Thoracic aorta (tissue), 2 donors: ENCODE measurements around the gene KRTAP10-6. TPM values are rescaled to one million over a fixed set of nuclear protein-coding genes. Genes with fewer than 3 reads are reported as not detected.
"Not testable (repeated sequence)": the region's sequence is repeated elsewhere in the genome, so short reads cannot be mapped to it uniquely, and the experiment has no call there.

ENCODE experiments used
- ATAC-seq: fragments of 150-250 bp; one replicate; pipeline ENCODE4 v1.8.0; 2017; ENCODE audit warnings: low read depth; ENCODE audit not compliant: insufficient number of reproducible peaks, low FRiP score
- DNase-seq: peaks from one replicate; pipeline ENCODE4 v3.0.0-alpha.2; 2020; ENCODE audit warnings: low spot score
- H3K27ac ChIP-seq, 2 donors: fragments of 200-600 bp; sonication (generic); 1 replicate in 1 of 2; 2 replicates in 1 of 2; pipeline ENCODE4 v1.5.1; 2016; ENCODE audit warnings: mild to moderate bottlenecking in 2 of 2, moderate library complexity in 2 of 2
- H3K27me3 ChIP-seq: fragments of 200-600 bp; sonication (generic); replicated peaks from 2 replicates; pipeline ENCODE4 v1.6.0; 2016; ENCODE audit warnings: mild to moderate bottlenecking; ENCODE audit not compliant: insufficient read depth
- H3K36me3 ChIP-seq: fragments of 200-600 bp; sonication (generic); one replicate; pipeline ENCODE4 v1.5.1; 2016
- H3K4me1 ChIP-seq, 2 donors: fragments of 200-600 bp; sonication (generic); 1 replicate in 1 of 2; 2 replicates in 1 of 2; pipeline versions ENCODE4 v1.5.1 to v1.6.0; 2016; ENCODE audit warnings: low read depth in 2 of 2, mild to moderate bottlenecking in 1 of 2; ENCODE audit not compliant: control insufficient read depth in 1 of 2
- H3K4me3 ChIP-seq: fragments of 200-600 bp; sonication (generic); 2 replicates; pipeline ENCODE4 v1.5.1; 2016; ENCODE audit warnings: mild to moderate bottlenecking
- H3K9me3 ChIP-seq: fragments of 200-600 bp; sonication (generic); 2 replicates; pipeline ENCODE4 v1.5.1; 2016
- total RNA-seq, 2 donors: library from RNA; depleted of rRNA; stranded (reverse); fragments of >200 nt; gene quantifications; one replicate each; pipeline versions ENCODE4 v1.1.0 to v1.2.3, GENCODE V29; 2016
- TF ChIP-seq, protein P1 (sequence below): fragments of 200-600 bp; sonication (generic); IDR thresholded peaks from one replicate; pipeline ENCODE4 v1.5.1; 2019; ENCODE audit warnings: antibody characterized with exemption

KRTAP10-6 gene, protein sequence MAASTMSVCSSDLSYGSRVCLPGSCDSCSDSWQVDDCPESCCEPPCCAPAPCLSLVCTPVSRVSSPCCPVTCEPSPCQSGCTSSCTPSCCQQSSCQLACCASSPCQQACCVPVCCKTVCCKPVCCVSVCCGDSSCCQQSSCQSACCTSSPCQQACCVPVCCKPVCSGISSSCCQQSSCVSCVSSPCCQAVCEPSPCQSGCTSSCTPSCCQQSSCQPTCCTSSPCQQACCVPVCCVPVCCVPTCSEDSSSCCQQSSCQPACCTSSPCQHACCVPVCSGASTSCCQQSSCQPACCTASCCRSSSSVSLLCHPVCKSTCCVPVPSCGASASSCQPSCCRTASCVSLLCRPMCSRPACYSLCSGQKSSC
- not detected for total RNA-seq

DNA sequence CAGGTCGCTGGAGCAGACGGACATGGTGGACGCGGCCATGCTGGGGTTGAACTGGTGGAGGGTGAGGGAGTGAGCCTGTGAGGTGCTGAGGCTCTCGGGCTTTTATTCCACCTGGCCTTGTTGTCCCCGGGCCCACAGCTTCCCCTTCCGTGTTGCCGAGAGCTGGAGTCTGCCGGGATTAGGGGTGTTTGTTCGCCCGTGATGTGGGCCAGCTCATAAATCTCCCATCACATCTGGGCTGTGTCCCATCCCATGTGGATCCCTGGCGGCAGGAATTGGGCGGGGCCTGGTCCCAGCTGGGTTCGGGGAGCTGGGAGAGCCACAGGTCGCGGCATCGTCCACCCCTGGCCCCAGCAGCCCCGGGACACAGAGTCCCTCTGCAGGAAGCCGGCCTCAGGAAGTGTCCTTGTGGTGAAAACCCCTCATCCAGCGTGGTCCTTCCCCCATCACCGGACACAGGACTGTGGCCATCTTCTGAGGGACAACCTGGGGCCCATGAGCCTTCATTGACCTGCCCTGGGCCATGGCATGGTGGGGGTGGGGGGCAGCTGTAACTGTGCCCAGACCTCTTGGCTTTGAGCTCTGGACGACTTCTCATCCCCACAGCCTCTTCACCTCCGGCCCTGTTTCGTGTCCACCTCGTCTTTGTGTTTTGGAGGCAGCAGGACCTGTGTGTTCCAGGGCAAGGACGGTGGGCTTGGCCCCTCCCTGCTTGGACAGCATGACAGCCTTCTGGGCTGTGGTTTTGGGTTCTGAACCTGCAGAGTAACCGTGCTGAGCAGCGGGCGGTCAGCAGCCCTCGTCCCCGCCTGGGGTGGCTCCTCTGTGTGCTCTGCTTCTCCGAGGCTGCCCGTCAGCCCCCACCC is at the start of gene KRTAP10-6:
TSS of gene KRTAP10-6 (minus strand) at position 60 of the 866 bp plus-strand sequence. CDS start at position 39, 21 bp downstream.
- no peaks in the 10 kb centered on the region for H3K36me3 ChIP-seq
- H3K27me3 ChIP-seq: no peaks in the 10 kb centered on the region
- no peaks in the 10 kb centered on the region for H3K4me1 ChIP-seq
- DNase-seq (no peak), ATAC-seq (no peak)
- TF ChIP-seq, protein P1, sequence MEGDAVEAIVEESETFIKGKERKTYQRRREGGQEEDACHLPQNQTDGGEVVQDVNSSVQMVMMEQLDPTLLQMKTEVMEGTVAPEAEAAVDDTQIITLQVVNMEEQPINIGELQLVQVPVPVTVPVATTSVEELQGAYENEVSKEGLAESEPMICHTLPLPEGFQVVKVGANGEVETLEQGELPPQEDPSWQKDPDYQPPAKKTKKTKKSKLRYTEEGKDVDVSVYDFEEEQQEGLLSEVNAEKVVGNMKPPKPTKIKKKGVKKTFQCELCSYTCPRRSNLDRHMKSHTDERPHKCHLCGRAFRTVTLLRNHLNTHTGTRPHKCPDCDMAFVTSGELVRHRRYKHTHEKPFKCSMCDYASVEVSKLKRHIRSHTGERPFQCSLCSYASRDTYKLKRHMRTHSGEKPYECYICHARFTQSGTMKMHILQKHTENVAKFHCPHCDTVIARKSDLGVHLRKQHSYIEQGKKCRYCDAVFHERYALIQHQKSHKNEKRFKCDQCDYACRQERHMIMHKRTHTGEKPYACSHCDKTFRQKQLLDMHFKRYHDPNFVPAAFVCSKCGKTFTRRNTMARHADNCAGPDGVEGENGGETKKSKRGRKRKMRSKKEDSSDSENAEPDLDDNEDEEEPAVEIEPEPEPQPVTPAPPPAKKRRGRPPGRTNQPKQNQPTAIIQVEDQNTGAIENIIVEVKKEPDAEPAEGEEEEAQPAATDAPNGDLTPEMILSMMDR: no peak
- H3K27ac ChIP-seq: no peak within 1 kb of the TSS
- H3K9me3 ChIP-seq: no peaks in the 10 kb centered on the region
- no peak within 1 kb of the TSS for H3K4me3 ChIP-seq

DNA sequence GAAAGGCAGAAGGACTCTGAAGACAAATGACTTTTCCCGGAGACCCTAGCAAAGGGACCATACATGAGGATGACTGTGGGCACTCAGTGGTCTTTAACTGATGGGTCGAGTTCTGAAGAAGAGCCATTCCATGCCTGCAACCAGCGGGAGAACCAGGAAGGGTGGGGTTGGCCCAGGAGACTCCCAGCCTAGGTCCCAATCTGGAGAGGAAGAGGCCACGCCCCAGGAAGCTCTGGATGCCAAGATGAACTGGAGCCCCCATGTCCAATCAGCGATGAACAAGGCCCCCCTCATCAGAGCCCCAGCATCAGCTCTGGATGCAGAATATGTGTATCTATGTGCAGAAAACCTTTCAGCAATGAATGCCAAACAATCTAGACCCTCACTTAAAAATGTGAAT is 48.5 kb upstream of the KRTAP10-6 start:
- H3K36me3 ChIP-seq: no peaks in the 10 kb centered on the region
- H3K4me1 ChIP-seq: no peaks in the 10 kb centered on the region
- no peaks in the 10 kb centered on the region for H3K9me3 ChIP-seq
- TF ChIP-seq, protein P1: no peak
- H3K27me3 ChIP-seq: no peaks in the 10 kb centered on the region
- H3K27ac ChIP-seq: no peak overlapping the region
- no peak overlapping the region for H3K4me3 ChIP-seq
- ATAC-seq (no peak), DNase-seq (no peak)

DNA sequence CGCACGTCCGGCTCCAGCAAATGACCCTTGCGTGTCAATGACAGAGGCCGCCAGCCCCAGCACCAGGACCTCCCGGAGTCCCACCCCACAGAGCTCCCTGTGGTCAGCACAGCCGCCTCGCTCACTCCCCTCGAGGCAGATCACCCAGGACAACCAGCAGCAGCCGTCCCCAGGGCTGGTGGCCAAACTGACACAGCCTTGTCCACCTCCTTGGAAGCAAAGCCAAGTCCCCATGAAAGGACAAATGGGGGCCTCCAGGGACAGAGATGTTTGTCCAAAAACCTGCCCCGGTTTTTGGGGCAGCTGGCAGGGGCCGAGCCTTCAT is 47.0 kb upstream of the KRTAP10-6 start:
- Histone ChIP-seq H3K4me1 (no peaks in the 10 kb centered on the region), H3K27ac (no peak overlapping the region), H3K27me3 (no peaks in the 10 kb centered on the region), H3K36me3 (no peaks in the 10 kb centered on the region), H3K9me3 (no peaks in the 10 kb centered on the region), H3K4me3 (no peak overlapping the region)
- no peak for DNase-seq
- no peak for ATAC-seq
- TF ChIP-seq, protein P1: no peak

DNA sequence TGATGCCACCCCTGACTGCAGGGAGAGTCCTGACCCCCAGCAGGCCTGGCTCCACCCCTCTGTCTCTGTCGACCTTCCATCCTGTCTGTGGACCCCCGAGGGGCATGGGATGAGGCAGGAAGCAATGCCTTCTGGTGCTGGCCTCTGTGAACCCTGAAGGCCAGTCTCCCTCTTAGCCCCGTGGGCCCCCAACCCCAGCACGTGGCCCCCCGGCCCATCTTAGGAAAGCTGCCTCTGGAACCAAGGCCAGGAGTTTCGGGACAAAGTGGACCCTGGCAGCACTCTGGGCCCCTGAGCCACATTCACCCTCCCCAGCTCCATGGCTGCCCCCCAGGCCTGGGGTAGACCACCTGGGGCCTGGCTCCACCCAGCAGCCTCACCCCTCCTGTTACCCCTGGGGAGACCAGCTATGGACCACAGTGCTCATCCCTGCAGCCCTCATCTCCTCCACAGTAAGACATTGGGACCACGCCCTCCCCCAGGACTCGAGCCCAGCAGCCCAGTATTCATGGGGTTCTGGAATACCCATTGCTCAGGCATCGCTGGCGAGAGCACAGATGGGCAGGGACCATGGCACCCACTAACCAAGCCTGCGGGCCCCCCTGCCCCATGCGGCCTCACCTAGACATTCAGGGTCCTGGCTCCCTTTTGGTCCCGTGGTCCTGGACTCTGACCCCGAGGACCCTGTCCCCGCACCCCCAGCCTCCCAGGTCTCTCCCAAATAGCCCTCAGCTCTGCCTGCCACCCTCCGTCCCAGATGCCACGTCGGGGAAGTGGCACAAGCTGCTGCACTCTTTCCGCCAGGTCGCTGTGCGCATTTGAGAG is 46.4 kb upstream of the KRTAP10-6 start:
- H3K36me3 ChIP-seq, H3K4me1 ChIP-seq, H3K4me3 ChIP-seq, H3K27ac ChIP-seq, DNase-seq, H3K9me3 ChIP-seq, ATAC-seq, H3K27me3 ChIP-seq: not testable (repeated sequence)

DNA sequence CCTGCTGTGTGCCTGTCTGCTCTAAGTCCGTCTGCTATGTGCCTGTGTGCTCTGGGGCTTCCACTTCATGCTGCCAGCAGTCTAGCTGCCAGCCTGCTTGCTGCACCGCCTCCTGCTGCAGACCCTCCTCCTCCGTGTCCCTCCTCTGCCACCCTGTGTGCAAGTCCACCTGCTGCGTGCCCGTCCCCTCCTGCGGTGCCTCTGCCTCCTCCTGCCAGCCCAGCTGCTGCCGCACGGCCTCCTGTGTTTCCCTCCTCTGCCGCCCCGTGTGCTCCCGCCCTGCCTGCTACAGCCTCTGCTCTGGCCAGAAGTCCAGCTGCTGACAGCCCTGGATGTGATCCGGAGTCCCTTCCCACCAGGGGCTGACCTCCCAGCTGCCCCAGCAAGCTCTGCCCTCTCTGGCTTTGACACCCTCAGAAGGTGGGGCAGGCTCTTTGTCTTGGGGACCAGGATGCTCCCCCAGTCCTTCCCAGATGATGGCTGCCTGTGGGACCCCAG is 45.6 kb upstream of the KRTAP10-6 start:
- not testable (repeated sequence) for H3K27me3 ChIP-seq, ATAC-seq

More for the DNA sequence above, 45.6 kb upstream of the KRTAP10-6 start:
- H3K4me1 ChIP-seq, H3K36me3 ChIP-seq, H3K9me3 ChIP-seq, H3K27ac ChIP-seq, H3K4me3 ChIP-seq, DNase-seq: not testable (repeated sequence)
